H1 (cell line): Measurements from ENCODE around the gene KIAA0319L. TPM values are rescaled to one million over a fixed set of nuclear protein-coding genes. Genes with fewer than 3 reads are reported as not detected.

Source experiments
- CTCF ChIA-PET: fragments of 300-600 bp; sonication (Branson Sonifier 250); formaldehyde crosslinking; loops from one replicate; lab custom pipeline; 2021; ENCODE audit not compliant: partially characterized antibody; lab: Charles Lee
- POLR2A ChIA-PET: fragments of 300-600 bp; sonication (Branson Sonifier 250); formaldehyde crosslinking; loops from one replicate; lab custom pipeline; 2021; ENCODE audit warnings: inconsistent platforms; ENCODE audit not compliant: partially characterized antibody; lab: Charles Lee
- DNase-seq, 2 experiments: peaks; one replicate each; pipeline versions ENCODE4 v3.0.0 to v3.0.0-alpha.2; 2010 to 2022; ENCODE audit warnings: low spot score in 2 of 2, low read depth in 1 of 2, mixed read lengths in 1 of 2
- FAIRE-seq: peaks from 2 replicates; lab custom pipeline; 2011; peaks lifted over from hg19 to GRCh38; lab: Jason Lieb, UNC
- H2AFZ ChIP-seq: 2 replicates; pipeline ENCODE4 v1.8.1; 2012; ENCODE audit warnings: low read length, inconsistent platforms
- H2AK5ac ChIP-seq: 2 replicates; pipeline ENCODE4 v1.6.1; 2013; ENCODE audit warnings: low read depth, low read length
- H2BK120ac ChIP-seq: replicated peaks from 2 replicates; pipeline ENCODE3; 2013; ENCODE audit warnings: low read depth, low read length, inconsistent platforms
- H2BK12ac ChIP-seq: 2 replicates; pipeline ENCODE4 v1.6.1; 2013; ENCODE audit warnings: low read depth, low read length
- H2BK15ac ChIP-seq: 2 replicates; pipeline ENCODE4 v1.6.1; 2013; ENCODE audit warnings: low read length
- H2BK20ac ChIP-seq: 2 replicates; pipeline ENCODE4 v1.6.1; 2013; ENCODE audit warnings: low read length
- H2BK5ac ChIP-seq: 2 replicates; pipeline ENCODE4 v1.6.1; 2013; ENCODE audit warnings: low read depth, low read length
- H3K14ac ChIP-seq: 2 replicates; pipeline ENCODE4 v1.6.1; 2013; ENCODE audit warnings: inconsistent platforms; ENCODE audit not compliant: insufficient read length
- H3K18ac ChIP-seq: 2 replicates; pipeline ENCODE4 v1.6.1; 2013; ENCODE audit warnings: low read length; ENCODE audit errors: extremely low read depth
- H3K23ac ChIP-seq: 2 replicates; pipeline ENCODE4 v1.6.1; 2013; ENCODE audit warnings: inconsistent platforms; ENCODE audit not compliant: insufficient read length
- H3K23me2 ChIP-seq: 2 replicates; pipeline ENCODE4 v1.6.1; 2013; ENCODE audit warnings: low read depth, low read length
- H3K27ac ChIP-seq: 2 replicates; pipeline ENCODE4 v1.6.1; 2011; ENCODE audit warnings: low read depth, low read length, inconsistent platforms
- H3K27me3 ChIP-seq, 4 experiments: replicated peaks in 1 of 4; 1 replicate in 1 of 4; 2 replicates in 3 of 4; pipeline versions ENCODE4 v1.6.1 to v1.8.1; 2011 to 2013; ENCODE audit warnings: low read length in 3 of 4, mild to moderate bottlenecking in 3 of 4, inconsistent platforms in 2 of 4, mixed read lengths in 2 of 4, moderate library complexity in 1 of 4; ENCODE audit not compliant: control insufficient read depth in 3 of 4, insufficient read depth in 3 of 4; ENCODE audit errors: extremely low read depth in 1 of 4
- H3K36me3 ChIP-seq, 4 experiments: 2 replicates each; pipeline versions ENCODE4 v1.6.1 to v1.8.1; 2011 to 2013; ENCODE audit warnings: mild to moderate bottlenecking in 4 of 4, low read length in 3 of 4, moderate library complexity in 2 of 4, control low read depth in 1 of 4, inconsistent platforms in 1 of 4; ENCODE audit not compliant: insufficient read depth in 4 of 4, control insufficient read depth in 2 of 4
- H3K4ac ChIP-seq: replicated peaks from 2 replicates; pipeline ENCODE3; 2013; ENCODE audit warnings: low read length, low read depth, mixed read lengths, inconsistent platforms; ENCODE audit not compliant: insufficient read length
- H3K4me1 ChIP-seq, 4 experiments: replicated peaks in 1 of 4; 1 replicate in 1 of 4; 2 replicates in 3 of 4; pipeline versions ENCODE4 v1.6.1 to v1.8.1; 2011 to 2013; ENCODE audit warnings: low read length in 3 of 4, inconsistent platforms in 2 of 4, mixed read lengths in 1 of 4; ENCODE audit not compliant: insufficient read depth in 4 of 4, control insufficient read depth in 3 of 4
- H3K4me2 ChIP-seq, 2 experiments: 2 replicates each; pipeline versions ENCODE4 v1.6.1 to v1.8.1; 2011 to 2013; ENCODE audit warnings: low read depth in 2 of 2, low read length in 2 of 2, control low read depth in 1 of 2, inconsistent platforms in 1 of 2, mild to moderate bottlenecking in 1 of 2; ENCODE audit not compliant: insufficient read depth in 1 of 2
- H3K4me3 ChIP-seq, 4 experiments: fragments of 200-600, 300-600 bp in 1 of 4; sonication (generic), shearing (Covaris generic), sonication (Bioruptor Twin) in 1 of 4; 2 replicates each; pipeline versions ENCODE4 v1.5.1 to v1.8.1; 2011 to 2016; ENCODE audit warnings: low read length in 4 of 4, low read depth in 3 of 4, control low read depth in 2 of 4, inconsistent platforms in 2 of 4, mild to moderate bottlenecking in 2 of 4, mixed read lengths in 1 of 4, moderate library complexity in 1 of 4; ENCODE audit not compliant: insufficient read depth in 2 of 4; ENCODE audit errors: extremely low read depth in 1 of 4
- H3K56ac ChIP-seq: replicated peaks from 2 replicates; pipeline ENCODE3; 2013; ENCODE audit warnings: low read depth, mild to moderate bottlenecking, mixed read lengths, low read length, inconsistent platforms; ENCODE audit not compliant: insufficient read length
- H3K79me1 ChIP-seq: 2 replicates; pipeline ENCODE4 v1.6.1; 2013; ENCODE audit warnings: low read depth, low read length, control low read depth
- H3K79me2 ChIP-seq, 2 experiments: 2 replicates each; pipeline versions ENCODE4 v1.6.1 to v1.8.1; 2012 to 2013; ENCODE audit warnings: low read length in 2 of 2, mild to moderate bottlenecking in 2 of 2, inconsistent platforms in 1 of 2; ENCODE audit not compliant: insufficient read depth in 2 of 2, control insufficient read depth in 1 of 2
- H3K9ac ChIP-seq, 4 experiments: replicated peaks in 1 of 4; 1 replicate in 1 of 4; 2 replicates in 3 of 4; pipeline versions ENCODE4 v1.6.1 to v1.8.1; 2011 to 2013; ENCODE audit warnings: low read depth in 3 of 4, low read length in 3 of 4, control low read depth in 2 of 4, mild to moderate bottlenecking in 2 of 4, moderate library complexity in 2 of 4, inconsistent platforms in 1 of 4; ENCODE audit errors: extremely low read depth in 1 of 4
- H3K9me3 ChIP-seq, 2 experiments: 2 replicates each; pipeline versions ENCODE4 v1.6.1 to v1.8.1; 2012 to 2013; ENCODE audit warnings: mild to moderate bottlenecking in 2 of 2, moderate library complexity in 2 of 2, control low read depth in 1 of 2, inconsistent platforms in 1 of 2, low read depth in 1 of 2, low read length in 1 of 2, mixed read lengths in 1 of 2; ENCODE audit not compliant: insufficient read depth in 2 of 2
- H4K20me1 ChIP-seq, 2 experiments: replicated peaks in 1 of 2; 2 replicates each; pipeline versions ENCODE3 to v1.8.1; 2011 to 2013; ENCODE audit warnings: inconsistent platforms in 2 of 2, low read length in 2 of 2, mild to moderate bottlenecking in 1 of 2; ENCODE audit not compliant: insufficient read depth in 2 of 2, control insufficient read depth in 1 of 2
- H4K5ac ChIP-seq: 2 replicates; pipeline ENCODE4 v1.6.1; 2013; ENCODE audit warnings: low read length, low read depth, mixed read lengths, inconsistent platforms; ENCODE audit not compliant: insufficient read length
- H4K8ac ChIP-seq: 2 replicates; pipeline ENCODE4 v1.8.0; 2013; ENCODE audit warnings: mild to moderate bottlenecking, moderate library complexity, low read length, inconsistent platforms; ENCODE audit not compliant: insufficient read depth; ENCODE audit errors: extremely low read depth
- H4K91ac ChIP-seq: replicated peaks from 2 replicates; pipeline ENCODE3; 2013; ENCODE audit warnings: low read length, mixed read lengths, inconsistent platforms; ENCODE audit not compliant: insufficient read length
- ATF3 ChIP-seq: IDR thresholded peaks from 2 replicates; pipeline ENCODE4 v1.6.1; 2011; ENCODE audit warnings: low read depth, mild to moderate bottlenecking, low read length; ENCODE audit not compliant: insufficient read depth
- FOSL1 ChIP-seq: IDR thresholded peaks from 2 replicates; pipeline ENCODE4 v1.6.1; 2011; ENCODE audit warnings: mild to moderate bottlenecking, low read depth, low read length, moderate library complexity; ENCODE audit not compliant: insufficient read depth
- KDM5A ChIP-seq: fragments of 200-600 bp; IDR thresholded peaks from 2 replicates; pipeline ENCODE4 v1.7.1; 2012; ENCODE audit warnings: mild to moderate bottlenecking, low read length, inconsistent platforms, mixed read lengths
- NRF1 ChIP-seq: IDR thresholded peaks from 2 replicates; pipeline ENCODE4 v1.6.1; 2011; ENCODE audit warnings: mild to moderate bottlenecking, low read depth, low read length, improper control_type of control experiment
- SIRT6 ChIP-seq: IDR thresholded peaks from one replicate; pipeline ENCODE4 v1.7.1; 2012; ENCODE audit warnings: low read length, inconsistent platforms
- polyA plus RNA-seq, 7 experiments: library from polyadenylated mRNA; depleted of rRNA in 3 of 7; stranded (reverse) in 5 of 7; unstranded in 2 of 7; fragments of >200 nt in 5 of 7; fragments of 200-250 nt in 2 of 7; gene quantifications; 1 replicate in 5 of 7; 2 replicates in 1 of 7; 4 replicates in 1 of 7; pipeline versions ENCODE4 v1.2.1 to v1.2.3, GENCODE V29; 2011 to 2013; ENCODE audit warnings: missing spikeins in 2 of 7, mixed read lengths in 2 of 7
- total RNA-seq: library from RNA; stranded (reverse); fragmentation: NEBNext Ultra II Directional; extraction: Animal tissue kit (Norgen Biotek cat#: 25700); gene quantifications from 2 replicates; pipeline ENCODE4 v1.2.1, GENCODE V29; 2021

The KIAA0319L gene
- total and polyA plus RNA-seq, 2 of the 8 experiments (the other 6 are each of a cell fraction or from before 2014, with no cell fraction given), result 40.1 to 55.7 TPM

- Histone ChIP-seq H3K23ac (no peak overlapping the region), H2AK5ac (no peak overlapping the region), H4K8ac (no peak overlapping the region), H2BK5ac (no peak overlapping the region), H3K4ac (no peak overlapping the region), H3K4me3 (no peak overlapping the region), H3K18ac (no peak overlapping the region), H3K14ac (no peak overlapping the region), H4K20me1 (no peaks in the 10 kb centered on the region), H3K4me1 (no peaks in the 10 kb centered on the region), H3K36me3 (peaks cover 30 to 77% (median 56%) of the 10 kb centered on the region in 4 experiments), H3K9me3 (no peaks in the 10 kb centered on the region), H2BK120ac (no peak overlapping the region), H3K56ac (no peak overlapping the region), H4K91ac (no peak overlapping the region), H3K27me3 (no peaks in the 10 kb centered on the region), H2AFZ (no peak overlapping the region), H3K23me2 (no peaks in the 10 kb centered on the region), H4K5ac (no peak overlapping the region), H3K9ac (no peak overlapping the region), H3K27ac (no peak overlapping the region), H2BK15ac (no peak overlapping the region), H3K4me2 (no peak overlapping the region), H2BK12ac (no peak overlapping the region), H3K79me1 (no peaks in the 10 kb centered on the region), H3K79me2 (no peaks in the 10 kb centered on the region), H2BK20ac (no peak overlapping the region)
- no peak for TF ChIP-seq FOSL1
- TF ChIP-seq SIRT6, result no peak
- no peak for TF ChIP-seq KDM5A
- TF ChIP-seq ATF3, result no peak
- TF ChIP-seq NRF1, result no peak
- ChIA-PET CTCF (interaction anchor here (0.9 to 12.9 kb wide), 18 partner anchors 8 to 303 kb away, joined by 3 to 134 read pairs (median 4); no protein-coding TSS in a partner anchor), POLR2A (no interaction called here)
- no peak for FAIRE-seq
- DNase-seq, result no peak
Measured at GRCh38 chr1:35444519-35444774, 112.8 kb downstream of the KIAA0319L start.
